Stomach smooth muscle (tissue), 2 donors: ENCODE measurements around the gene KLHDC1.
"Not testable (repeated sequence)": the region's sequence is repeated elsewhere in the genome, so short reads cannot be mapped to it uniquely, and the experiment has no call there.

Experiments
- H3K27ac ChIP-seq: one replicate; pipeline ENCODE4 v1.7.0; 2013; ENCODE audit warnings: mild to moderate bottlenecking, low read length, inconsistent platforms
- H3K27me3 ChIP-seq, 2 donors: one replicate each; pipeline ENCODE4 v1.7.0; 2013; ENCODE audit warnings: low read length in 2 of 2; ENCODE audit not compliant: insufficient read depth in 2 of 2, control insufficient read depth in 1 of 2
- H3K36me3 ChIP-seq, 2 donors: one replicate each; pipeline ENCODE4 v1.7.0; 2013; ENCODE audit warnings: low read length in 2 of 2; ENCODE audit not compliant: control insufficient read depth in 2 of 2, insufficient read depth in 2 of 2
- H3K4me1 ChIP-seq: one replicate; pipeline ENCODE4 v1.7.0; 2013; ENCODE audit warnings: low read length; ENCODE audit not compliant: control insufficient read depth, insufficient read depth
- H3K4me3 ChIP-seq, 2 donors: one replicate each; pipeline ENCODE4 v1.7.0; 2013; ENCODE audit warnings: low read length in 2 of 2
- H3K9ac ChIP-seq, 2 donors: one replicate each; pipeline ENCODE4 v1.7.0; 2013; ENCODE audit warnings: low read length in 2 of 2, mild to moderate bottlenecking in 1 of 2
- H3K9me3 ChIP-seq, 2 donors: one replicate each; pipeline ENCODE4 v1.7.0; 2013; ENCODE audit warnings: low read length in 2 of 2; ENCODE audit not compliant: control insufficient read depth in 2 of 2
- donor health status: healthy.
- donor health status: Pancreatic carcinoma.

The KLHDC1 gene

GRCh38 chr14:49767571-49768300, 74.8 kb downstream of the KLHDC1 start, which contains the start of gene KLHDC2:
KLHDC2 (plus strand) TSS chr14:49768153; CDS start chr14:49768469, 316 bp downstream.
- Histone ChIP-seq H3K9me3 (no peaks in the 10 kb centered on the region), H3K27me3 (no peaks in the 10 kb centered on the region), H3K36me3 (peaks cover 0 to 2% of the 10 kb centered on the region in 2 donors), H3K9ac (peak within 1 kb of the TSS; percentile 92 to 94), H3K4me1 (peaks cover 27% of the 10 kb centered on the region), H3K27ac (peak within 1 kb of the TSS; percentile 94), H3K4me3 (peak within 1 kb of the TSS; percentile 96 to 98)

GRCh38 chr14:49768301-49769121, 75.6 kb downstream of the KLHDC1 start:
- peak overlapping the region; percentile 92 to 93 for H3K9ac ChIP-seq
- peaks cover 0 to 2% of the 10 kb centered on the region in 2 donors for H3K36me3 ChIP-seq
- H3K4me3 ChIP-seq: peak overlapping the region; percentile 96 to 98
- H3K9me3 ChIP-seq: no peaks in the 10 kb centered on the region
- peak overlapping the region; percentile 94 for H3K27ac ChIP-seq
- peaks cover 27% of the 10 kb centered on the region for H3K4me1 ChIP-seq
- H3K27me3 ChIP-seq: no peaks in the 10 kb centered on the region

- Histone ChIP-seq H3K4me3 (peak overlapping the region; percentile 96 to 98), H3K27me3 (no peaks in the 10 kb centered on the region), H3K9me3 (no peaks in the 10 kb centered on the region), H3K36me3 (peaks cover 2% of the 10 kb centered on the region in 2 donors), H3K4me1 (peaks cover 27% of the 10 kb centered on the region), H3K27ac (peak overlapping the region; percentile 94), H3K9ac (peak overlapping the region; percentile 92 to 93)
Measured at GRCh38 chr14:49769171-49769570, 76.3 kb downstream of the KLHDC1 start.

- peak overlapping the region; percentile 29 to 93 for H3K9ac ChIP-seq
- no peaks in the 10 kb centered on the region for H3K9me3 ChIP-seq
- H3K36me3 ChIP-seq: peaks cover 2 to 6% of the 10 kb centered on the region in 2 donors
- peaks cover 27% of the 10 kb centered on the region for H3K4me1 ChIP-seq
- H3K4me3 ChIP-seq: peak overlapping the region; percentile 96 to 98
- no peak overlapping the region for H3K27ac ChIP-seq
- H3K27me3 ChIP-seq: no peaks in the 10 kb centered on the region
Measured at GRCh38 chr14:49769581-49770211, 76.8 kb downstream of the KLHDC1 start.

- Histone ChIP-seq H3K36me3 (peaks cover 5 to 12% of the 10 kb centered on the region in 2 donors), H3K9me3 (no peaks in the 10 kb centered on the region), H3K9ac (peak overlapping the region; percentile 29 to 47), H3K27ac (no peak overlapping the region), H3K4me1 (peaks cover 27% of the 10 kb centered on the region), H3K4me3 (peak overlapping the region in 1 of 2 donors; percentile 98), H3K27me3 (no peaks in the 10 kb centered on the region)
Measured at GRCh38 chr14:49770212-49770817, 77.4 kb downstream of the KLHDC1 start.

GRCh38 chr14:49771691-49772090, 78.8 kb downstream of the KLHDC1 start:
- H3K9ac ChIP-seq, H3K27ac ChIP-seq, H3K9me3 ChIP-seq, H3K27me3 ChIP-seq, H3K4me3 ChIP-seq: not testable (repeated sequence)
- Histone ChIP-seq H3K4me1 (peaks cover 27% of the 10 kb centered on the region), H3K36me3 (peaks cover 10 to 16% of the 10 kb centered on the region in 2 donors)

- H3K4me1 ChIP-seq: peaks cover 15% of the 10 kb centered on the region
- no peak overlapping the region for H3K4me3 ChIP-seq
- H3K27me3 ChIP-seq: no peaks in the 10 kb centered on the region
- no peak overlapping the region for H3K27ac ChIP-seq
- H3K9me3 ChIP-seq: no peaks in the 10 kb centered on the region
- H3K9ac ChIP-seq: no peak overlapping the region
- peaks cover 14 to 25% of the 10 kb centered on the region in 2 donors for H3K36me3 ChIP-seq
Measured at GRCh38 chr14:49774106-49774505, 81.2 kb downstream of the KLHDC1 start.

- Histone ChIP-seq H3K27me3 (no peaks in the 10 kb centered on the region), H3K27ac (no peak overlapping the region), H3K36me3 (peaks cover 34 to 57% of the 10 kb centered on the region in 2 donors), H3K4me3 (no peak overlapping the region), H3K9me3 (no peaks in the 10 kb centered on the region), H3K9ac (no peak overlapping the region), H3K4me1 (no peaks in the 10 kb centered on the region)
Measured at GRCh38 chr14:49778421-49778820, 85.5 kb downstream of the KLHDC1 start.

- not testable (repeated sequence) for H3K4me3 ChIP-seq, H3K27me3 ChIP-seq, H3K9ac ChIP-seq, H3K4me1 ChIP-seq, H3K9me3 ChIP-seq, H3K27ac ChIP-seq
- peaks cover 39 to 54% of the 10 kb centered on the region in 2 donors for H3K36me3 ChIP-seq
Measured at GRCh38 chr14:49781040-49781439, 88.1 kb downstream of the KLHDC1 start.

GRCh38 chr14:49783394-49784014, 90.6 kb downstream of the KLHDC1 start:
- Histone ChIP-seq H3K27me3 (no peaks in the 10 kb centered on the region), H3K4me1 (no peaks in the 10 kb centered on the region), H3K27ac (no peak overlapping the region), H3K9ac (no peak overlapping the region), H3K4me3 (no peak overlapping the region), H3K36me3 (peaks cover 49 to 61% of the 10 kb centered on the region in 2 donors), H3K9me3 (no peaks in the 10 kb centered on the region)
